ENCODE data around the gene CTNNBIP1. TPM values are rescaled to one million over a fixed set of nuclear protein-coding genes. Genes with fewer than 3 reads are reported as not detected.

Gene CTNNBIP1
- total RNA-seq, 4 donors from 2014 or later, result 24.0 to 30.5 (median 28.5) TPM

GRCh38 chr1:9816199-9816598 is 93.9 kb downstream of the CTNNBIP1 start:
- H3K9me3 ChIP-seq, result no peaks in the 10 kb centered on the region
- peaks cover 0 to 29% (median 0%) of the 10 kb centered on the region in 4 donors for H3K4me1 ChIP-seq
- H3K27me3 ChIP-seq, result no peaks in the 10 kb centered on the region
- DNase-seq, result no peak
- no peaks in the 10 kb centered on the region for H3K36me3 ChIP-seq
- no peak for TF ChIP-seq POLR2A (IDR thresholded peaks at IDR 0.05)
- TF ChIP-seq, protein P1, sequence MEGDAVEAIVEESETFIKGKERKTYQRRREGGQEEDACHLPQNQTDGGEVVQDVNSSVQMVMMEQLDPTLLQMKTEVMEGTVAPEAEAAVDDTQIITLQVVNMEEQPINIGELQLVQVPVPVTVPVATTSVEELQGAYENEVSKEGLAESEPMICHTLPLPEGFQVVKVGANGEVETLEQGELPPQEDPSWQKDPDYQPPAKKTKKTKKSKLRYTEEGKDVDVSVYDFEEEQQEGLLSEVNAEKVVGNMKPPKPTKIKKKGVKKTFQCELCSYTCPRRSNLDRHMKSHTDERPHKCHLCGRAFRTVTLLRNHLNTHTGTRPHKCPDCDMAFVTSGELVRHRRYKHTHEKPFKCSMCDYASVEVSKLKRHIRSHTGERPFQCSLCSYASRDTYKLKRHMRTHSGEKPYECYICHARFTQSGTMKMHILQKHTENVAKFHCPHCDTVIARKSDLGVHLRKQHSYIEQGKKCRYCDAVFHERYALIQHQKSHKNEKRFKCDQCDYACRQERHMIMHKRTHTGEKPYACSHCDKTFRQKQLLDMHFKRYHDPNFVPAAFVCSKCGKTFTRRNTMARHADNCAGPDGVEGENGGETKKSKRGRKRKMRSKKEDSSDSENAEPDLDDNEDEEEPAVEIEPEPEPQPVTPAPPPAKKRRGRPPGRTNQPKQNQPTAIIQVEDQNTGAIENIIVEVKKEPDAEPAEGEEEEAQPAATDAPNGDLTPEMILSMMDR (IDR thresholded peaks at IDR 0.05), result no peak
- H3K27ac ChIP-seq, result no peak overlapping the region
- no peak overlapping the region for H3K4me3 ChIP-seq

- Histone ChIP-seq H3K27me3 (no peaks in the 10 kb centered on the region), H3K27ac (peak overlapping the region in 3 of 4 donors; percentile 11 to 82 (median 72)), H3K36me3 (no peaks in the 10 kb centered on the region), H3K4me3 (no peak overlapping the region), H3K4me1 (peaks cover 0 to 21% (median 0%) of the 10 kb centered on the region in 4 donors), H3K9me3 (no peaks in the 10 kb centered on the region)
- TF ChIP-seq, protein P1 (IDR thresholded peaks at IDR 0.05), result no peak
- TF ChIP-seq POLR2A (IDR thresholded peaks at IDR 0.05), result no peak
- no peak for DNase-seq
Measured at GRCh38 chr1:9815150-9815549, 94.9 kb downstream of the CTNNBIP1 start.

DNA sequence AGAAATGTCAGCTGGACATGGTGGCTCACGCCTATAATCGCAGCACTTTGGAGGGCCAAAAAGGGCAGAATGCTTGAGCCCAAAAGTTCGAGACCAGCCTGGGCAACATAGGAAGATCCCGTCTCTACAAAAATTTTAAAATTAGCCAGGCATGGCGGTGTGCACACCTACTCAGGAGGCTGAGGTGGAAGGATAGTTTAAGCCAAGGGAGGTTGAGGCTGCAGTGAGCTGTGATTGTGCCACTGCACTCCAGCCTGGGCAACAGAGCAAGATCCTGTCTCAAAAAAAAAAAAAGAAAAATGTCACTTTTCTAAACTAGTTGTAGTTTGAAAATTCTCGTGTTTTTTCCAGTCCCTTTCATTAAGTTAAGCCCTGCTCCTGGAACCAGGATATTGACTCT is 95.5 kb downstream of the CTNNBIP1 start:
- TF ChIP-seq, protein P1 (IDR thresholded peaks at IDR 0.05), result no peak
- no peak for TF ChIP-seq POLR2A (IDR thresholded peaks at IDR 0.05)
- Histone ChIP-seq H3K27ac (peak overlapping the region in 3 of 4 donors; percentile 11 to 82 (median 72)), H3K9me3 (no peaks in the 10 kb centered on the region), H3K4me1 (peaks cover 0 to 19% (median 0%) of the 10 kb centered on the region in 4 donors), H3K4me3 (no peak overlapping the region), H3K27me3 (no peaks in the 10 kb centered on the region), H3K36me3 (no peaks in the 10 kb centered on the region)
- no peak for DNase-seq

DNA sequence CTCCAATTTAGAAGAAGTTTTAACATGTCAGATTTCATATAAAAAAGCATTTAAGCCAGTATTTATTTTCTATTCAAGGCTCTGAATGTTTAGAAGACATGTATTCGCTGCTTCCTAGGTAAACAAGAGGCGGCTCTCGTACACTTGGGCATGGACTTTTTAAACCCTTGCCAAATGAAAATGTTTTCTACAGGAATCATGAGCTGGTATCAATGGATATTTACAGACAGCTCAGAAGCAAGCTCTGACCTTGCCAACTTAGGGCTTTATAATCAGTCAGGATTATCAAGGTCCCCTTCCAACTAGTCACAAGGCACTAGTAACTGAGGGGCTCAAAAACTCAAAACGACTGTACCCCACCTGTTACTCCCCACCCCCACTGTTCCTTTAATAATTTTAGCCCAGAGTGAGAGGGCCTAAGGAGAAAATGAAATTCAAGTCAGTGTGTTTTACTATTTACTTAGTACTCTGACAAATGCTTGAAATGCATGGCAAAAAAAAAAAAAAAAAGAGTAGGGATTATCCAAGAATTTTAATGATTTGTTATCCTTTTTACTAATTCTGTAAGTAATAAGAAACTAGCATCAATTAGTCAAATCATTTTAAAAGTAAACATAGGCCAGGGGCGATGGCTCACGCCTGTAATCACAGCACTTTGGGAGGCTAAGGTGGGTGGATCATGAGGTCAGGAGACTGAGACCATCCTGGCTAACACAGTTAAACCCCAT is 98.7 kb downstream of the CTNNBIP1 start:
- DNase-seq, result no peak
- no peaks in the 10 kb centered on the region for H3K9me3 ChIP-seq
- H3K36me3 ChIP-seq, result no peaks in the 10 kb centered on the region
- no peaks in the 10 kb centered on the region for H3K27me3 ChIP-seq
- H3K4me1 ChIP-seq, result peaks cover 0 to 19% (median 0%) of the 10 kb centered on the region in 4 donors
- H3K27ac ChIP-seq, result no peak overlapping the region
- TF ChIP-seq, protein P1 (IDR thresholded peaks at IDR 0.05), result no peak
- no peak for TF ChIP-seq POLR2A (IDR thresholded peaks at IDR 0.05)
- no peak overlapping the region for H3K4me3 ChIP-seq

DNA sequence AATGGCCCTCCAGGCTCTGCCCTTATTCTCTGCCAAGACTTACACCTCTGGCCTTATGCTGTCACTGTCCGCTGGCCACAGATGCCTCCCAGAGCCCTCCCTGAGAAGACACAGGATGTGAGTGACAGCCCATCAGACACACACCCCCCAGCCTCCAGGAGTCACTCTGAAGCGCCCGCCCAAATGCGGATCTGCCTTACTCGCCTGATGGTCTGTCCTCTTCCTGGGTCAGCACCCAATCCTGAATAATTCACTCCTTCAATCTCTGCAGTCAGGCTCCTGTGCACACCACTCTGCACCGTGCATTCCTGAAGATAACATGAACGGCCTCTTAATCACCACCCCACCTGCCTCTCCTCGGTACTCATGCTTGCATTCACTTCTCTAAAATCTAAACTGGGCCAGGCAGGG is 101.0 kb downstream of the CTNNBIP1 start:
- no peak for DNase-seq
- TF ChIP-seq, protein P1 (IDR thresholded peaks at IDR 0.05), result no peak
- no peak for TF ChIP-seq POLR2A (IDR thresholded peaks at IDR 0.05)
- Histone ChIP-seq H3K4me3 (no peak overlapping the region), H3K9me3 (no peaks in the 10 kb centered on the region), H3K4me1 (peaks cover 0 to 25% (median 3%) of the 10 kb centered on the region in 4 donors), H3K27ac (no peak overlapping the region), H3K27me3 (no peaks in the 10 kb centered on the region), H3K36me3 (no peaks in the 10 kb centered on the region)
